Calu3 (cell line): ENCODE measurements around the gene VPS4B. TPM values are rescaled to one million over a fixed set of nuclear protein-coding genes. Genes with fewer than 3 reads are reported as not detected.

ENCODE experiments used
- BruUV-seq: library from RNA; stranded (reverse); fragments of 400-500 nt; replicated peaks from 2 replicates; lab custom pipeline; 2021; lab: Mats Ljungman, UMichigan
- CTCF ChIA-PET: fragments of 300-600 bp; sonication (Branson Sonifier 250); formaldehyde crosslinking; loops from one replicate; lab custom pipeline; 2022; ENCODE audit warnings: antibody characterized with exemption; lab: Charles Lee
- DNase-seq: peaks from one replicate; pipeline ENCODE4 v3.0.0; 2022
- H3K27ac Mint-ChIP-seq: one replicate; pipeline ENCODE4 v1.8.0; 2022; ENCODE audit warnings: mixed read lengths; ENCODE audit not compliant: unreplicated experiment
- H3K27me3 Mint-ChIP-seq: one replicate; pipeline ENCODE4 v1.8.0; 2022; ENCODE audit warnings: mixed read lengths; ENCODE audit not compliant: unreplicated experiment
- H3K36me3 Mint-ChIP-seq: one replicate; pipeline ENCODE4 v1.8.0; 2022; ENCODE audit warnings: mild to moderate bottlenecking, moderate library complexity, mixed read lengths; ENCODE audit not compliant: insufficient read depth, unreplicated experiment
- H3K4me1 Mint-ChIP-seq: one replicate; pipeline ENCODE4 v1.8.0; 2022; ENCODE audit warnings: mild to moderate bottlenecking, low read depth, mixed read lengths; ENCODE audit not compliant: unreplicated experiment
- H3K4me3 Mint-ChIP-seq: one replicate; pipeline ENCODE4 v1.8.0; 2022; ENCODE audit warnings: mild to moderate bottlenecking, low read depth, moderate library complexity, mixed read lengths; ENCODE audit not compliant: unreplicated experiment
- H3K9me3 Mint-ChIP-seq: one replicate; pipeline ENCODE4 v1.8.0; 2022; ENCODE audit warnings: low read depth, mixed read lengths; ENCODE audit not compliant: unreplicated experiment
- intact Hi-C: fragments of 100-400 bp; cut with micrococcal nuclease; formaldehyde crosslinking; loops from one replicate; pipeline ENCODE4 v1.10.0; 2022; ENCODE audit not compliant: unreplicated experiment
- total RNA-seq: library from RNA; stranded (reverse); gene quantifications from 2 replicates; pipeline ENCODE4 v1.2.3, GENCODE V29; 2022
- TF ChIP-seq, protein P1 (sequence below): fragments of 200-600 bp; IDR thresholded peaks from one replicate; pipeline ENCODE4 v1.8.0; 2022; ENCODE audit warnings: antibody characterized with exemption; ENCODE audit not compliant: unreplicated experiment

The VPS4B gene
- total RNA-seq, 1 experiment from 2014 or later, result 83.3 TPM

DNA sequence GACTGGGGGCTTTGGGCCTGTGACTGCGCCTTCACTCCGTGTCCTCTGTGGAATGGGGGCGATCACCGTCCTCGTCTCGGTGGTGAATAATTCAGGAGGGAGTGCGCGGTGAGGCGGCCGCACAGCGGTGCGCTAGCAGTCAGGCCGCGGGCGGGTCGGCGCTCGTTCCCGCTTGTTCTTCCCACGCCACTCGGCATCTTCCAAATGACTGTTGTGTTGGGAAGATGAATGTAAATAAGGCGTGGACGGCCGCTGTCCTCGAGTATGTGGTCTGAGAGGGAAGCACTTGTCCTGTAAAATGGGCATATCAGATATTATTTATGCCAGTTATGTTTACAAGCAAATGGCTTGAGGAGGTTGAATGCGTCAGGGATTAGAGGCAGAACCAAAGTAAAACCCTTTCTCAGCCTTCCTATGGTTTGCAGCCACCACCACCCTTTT is 608 bp upstream of the VPS4B start:
- Mint-ChIP-seq H3K4me3 (peak overlapping the region; percentile 89), H3K36me3 (peaks cover 42% of the 10 kb centered on the region), H3K4me1 (peaks cover 25% of the 10 kb centered on the region), H3K9me3 (no peaks in the 10 kb centered on the region), H3K27me3 (no peaks in the 10 kb centered on the region), H3K27ac (peak overlapping the region; percentile 85)
- CTCF ChIA-PET, result interaction anchor here (0.7 to 0.8 kb wide), 2 partner anchors 24 to 227 kb away, joined by 5 to 6 read pairs; no protein-coding TSS in a partner anchor
- no peak for DNase-seq
- intact Hi-C loops, result loop anchor here (5.0 kb wide), 1 partner anchor 84 kb away; no protein-coding TSS in a partner anchor
- TF ChIP-seq, protein P1, sequence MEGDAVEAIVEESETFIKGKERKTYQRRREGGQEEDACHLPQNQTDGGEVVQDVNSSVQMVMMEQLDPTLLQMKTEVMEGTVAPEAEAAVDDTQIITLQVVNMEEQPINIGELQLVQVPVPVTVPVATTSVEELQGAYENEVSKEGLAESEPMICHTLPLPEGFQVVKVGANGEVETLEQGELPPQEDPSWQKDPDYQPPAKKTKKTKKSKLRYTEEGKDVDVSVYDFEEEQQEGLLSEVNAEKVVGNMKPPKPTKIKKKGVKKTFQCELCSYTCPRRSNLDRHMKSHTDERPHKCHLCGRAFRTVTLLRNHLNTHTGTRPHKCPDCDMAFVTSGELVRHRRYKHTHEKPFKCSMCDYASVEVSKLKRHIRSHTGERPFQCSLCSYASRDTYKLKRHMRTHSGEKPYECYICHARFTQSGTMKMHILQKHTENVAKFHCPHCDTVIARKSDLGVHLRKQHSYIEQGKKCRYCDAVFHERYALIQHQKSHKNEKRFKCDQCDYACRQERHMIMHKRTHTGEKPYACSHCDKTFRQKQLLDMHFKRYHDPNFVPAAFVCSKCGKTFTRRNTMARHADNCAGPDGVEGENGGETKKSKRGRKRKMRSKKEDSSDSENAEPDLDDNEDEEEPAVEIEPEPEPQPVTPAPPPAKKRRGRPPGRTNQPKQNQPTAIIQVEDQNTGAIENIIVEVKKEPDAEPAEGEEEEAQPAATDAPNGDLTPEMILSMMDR, result no peak
- TSS peak; percentile 97 for BruUV-seq

- CTCF ChIA-PET, result interaction anchor here (1.0 to 1.7 kb wide), 2 partner anchors 18 to 51 kb away, joined by 4 to 9 read pairs; no protein-coding TSS in a partner anchor
- H3K9me3 Mint-ChIP-seq, result no peaks in the 10 kb centered on the region
- peak overlapping the region; percentile 89 for H3K4me3 Mint-ChIP-seq
- H3K27ac Mint-ChIP-seq, result peak overlapping the region; percentile 85
- intact Hi-C loops, result loop anchor here (5.0 kb wide), 1 partner anchor 86 kb away; no protein-coding TSS in a partner anchor
- peaks cover 42% of the 10 kb centered on the region for H3K36me3 Mint-ChIP-seq
- TF ChIP-seq, protein P1, result no peak
- BruUV-seq, result no TSS peak
- H3K4me1 Mint-ChIP-seq, result peaks cover 16% of the 10 kb centered on the region
- H3K27me3 Mint-ChIP-seq, result no peaks in the 10 kb centered on the region
- DNase-seq, result no peak
These were observed 762 bp downstream of the VPS4B start for GRCh38 chr18:63421514-63421913.

GRCh38 chr18:63412953-63413352 is 9.3 kb downstream of the VPS4B start:
- DNase-seq, result no peak
- Mint-ChIP-seq H3K36me3 (peaks cover 36% of the 10 kb centered on the region), H3K4me1 (peaks cover 19% of the 10 kb centered on the region), H3K27me3 (no peaks in the 10 kb centered on the region), H3K9me3 (no peaks in the 10 kb centered on the region), H3K27ac (no peak overlapping the region), H3K4me3 (no peak overlapping the region)
- TF ChIP-seq, protein P1, result no peak
- CTCF ChIA-PET, result interaction anchor here (0.7 kb wide), 1 partner anchor 1680 kb away, joined by 3 read pairs; no protein-coding TSS in a partner anchor
- intact Hi-C loops, result no loop called here
- BruUV-seq, result no TSS peak

GRCh38 chr18:63410792-63411191 is 11.5 kb downstream of the VPS4B start:
- Mint-ChIP-seq H3K9me3 (no peaks in the 10 kb centered on the region), H3K4me3 (no peak overlapping the region), H3K27ac (no peak overlapping the region), H3K4me1 (peaks cover 27% of the 10 kb centered on the region), H3K27me3 (no peaks in the 10 kb centered on the region), H3K36me3 (peaks cover 43% of the 10 kb centered on the region)
- TF ChIP-seq, protein P1, result no peak
- CTCF ChIA-PET, result interaction anchor here (0.7 to 0.9 kb wide), 2 partner anchors 17 to 22 kb away, joined by 3 read pairs; no protein-coding TSS in a partner anchor
- intact Hi-C loops, result no loop called here
- DNase-seq, result no peak
- no TSS peak for BruUV-seq
